Stimulated activated CD8-positive, alpha-beta memory T cell treated with anti-CD3 and anti-CD28 coated beads, Interleukin-12 subunit alpha, Interleukin-12 subunit beta, amount 100 ng/mL, for 24 hours (primary cell): ENCODE results near the gene CD101.
"Not testable (repeated sequence)": the region's sequence is repeated elsewhere in the genome, so short reads cannot be mapped to it uniquely, and the experiment has no call there.

Source experiments
- DNase-seq: peaks from one replicate; pipeline ENCODE4 v3.0.0-alpha.2; 2020; ENCODE audit errors: extremely low read depth

Gene CD101

GRCh38 chr1:117001254-117001927 is at the start of gene CD101:
CD101 (plus strand) TSS chr1:117001760; CDS start chr1:117001818, 58 bp downstream.
- no peak for DNase-seq

GRCh38 chr1:116952738-116953275 is 48.8 kb upstream of the CD101 start:
- no peak for DNase-seq

GRCh38 chr1:116954440-116954839 is 47.1 kb upstream of the CD101 start:
- DNase-seq = no peak

- DNase-seq = no peak
Observed at GRCh38 chr1:116956378-116956777, 45.2 kb upstream of the CD101 start.

GRCh38 chr1:116957646-116958045 is 43.9 kb upstream of the CD101 start:
- no peak for DNase-seq

GRCh38 chr1:116958110-116958509 is 43.5 kb upstream of the CD101 start:
- no peak for DNase-seq

GRCh38 chr1:116958977-116959376 is 42.6 kb upstream of the CD101 start:
- DNase-seq = no peak

GRCh38 chr1:116961606-116962005 is 40.0 kb upstream of the CD101 start:
- DNase-seq = no peak

- DNase-seq = no peak
Observed at GRCh38 chr1:116962987-116963639, 38.4 kb upstream of the CD101 start.

- DNase-seq = no peak
Observed at GRCh38 chr1:116966791-116967190, 34.8 kb upstream of the CD101 start.

- DNase-seq = no peak
Observed at GRCh38 chr1:116968724-116969123, 32.8 kb upstream of the CD101 start.

- no peak for DNase-seq
Observed at GRCh38 chr1:116971258-116971860, 30.2 kb upstream of the CD101 start.

GRCh38 chr1:116971965-116972673 is 29.4 kb upstream of the CD101 start:
- no peak for DNase-seq

GRCh38 chr1:116972674-116973030 is 28.9 kb upstream of the CD101 start:
- no peak for DNase-seq

- DNase-seq = not testable (repeated sequence)
Observed at GRCh38 chr1:116980309-116980708, 21.3 kb upstream of the CD101 start.

- no peak for DNase-seq
Observed at GRCh38 chr1:116981521-116982037, 20.0 kb upstream of the CD101 start.

- no peak for DNase-seq
Observed at GRCh38 chr1:116982319-116983004, 19.1 kb upstream of the CD101 start.

- DNase-seq = no peak
Observed at GRCh38 chr1:116983112-116983511, 18.4 kb upstream of the CD101 start.

- DNase-seq = no peak
Observed at GRCh38 chr1:116983678-116984077, 17.9 kb upstream of the CD101 start.

- no peak for DNase-seq
Observed at GRCh38 chr1:116984406-116985160, 17.0 kb upstream of the CD101 start.
